HG02588 (cell line): Measurements from ENCODE around the gene ARHGAP45.
"Not testable (repeated sequence)": the region's sequence is repeated elsewhere in the genome, so short reads cannot be mapped to it uniquely, and the experiment has no call there.

Source experiments
- ATAC-seq: cut with Tn5 transposase; IDR thresholded peaks from one replicate; pipeline ENCODE4 v1.9.1; 2021; ENCODE audit warnings: mild to moderate bottlenecking, moderate library complexity; ENCODE audit not compliant: unreplicated experiment

The ARHGAP45 gene

GRCh38 chr19:1066748-1067340 lies at the start of gene ARHGAP45:
Gene ARHGAP45 (plus strand): TSS chr19:1067167. CDS start chr19:1067406, 239 bp downstream.
- ATAC-seq: no peak

DNA sequence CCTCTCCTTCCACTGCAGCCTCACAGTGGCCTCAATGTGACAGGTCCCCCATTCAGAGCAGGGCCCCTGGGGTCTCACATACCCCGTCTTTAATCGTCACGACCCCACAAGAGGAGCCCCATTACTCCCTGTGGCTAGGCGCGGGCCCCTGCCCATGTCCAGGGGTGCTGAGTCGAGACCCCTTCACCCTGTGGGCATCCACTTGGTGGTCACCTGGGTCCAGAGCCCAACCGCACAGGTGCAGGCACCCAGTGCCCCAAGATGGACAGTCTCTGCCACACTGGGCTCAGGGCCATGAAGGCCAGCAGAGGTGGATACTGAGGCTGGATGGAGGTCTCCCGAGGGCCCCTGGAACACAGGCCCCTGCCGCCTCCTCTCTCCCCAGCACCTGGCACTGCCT lies 49.1 kb upstream of the ARHGAP45 start:
- no peak for ATAC-seq

- ATAC-seq: no peak
Observed at GRCh38 chr19:1018393-1018792, 48.6 kb upstream of the ARHGAP45 start.

DNA sequence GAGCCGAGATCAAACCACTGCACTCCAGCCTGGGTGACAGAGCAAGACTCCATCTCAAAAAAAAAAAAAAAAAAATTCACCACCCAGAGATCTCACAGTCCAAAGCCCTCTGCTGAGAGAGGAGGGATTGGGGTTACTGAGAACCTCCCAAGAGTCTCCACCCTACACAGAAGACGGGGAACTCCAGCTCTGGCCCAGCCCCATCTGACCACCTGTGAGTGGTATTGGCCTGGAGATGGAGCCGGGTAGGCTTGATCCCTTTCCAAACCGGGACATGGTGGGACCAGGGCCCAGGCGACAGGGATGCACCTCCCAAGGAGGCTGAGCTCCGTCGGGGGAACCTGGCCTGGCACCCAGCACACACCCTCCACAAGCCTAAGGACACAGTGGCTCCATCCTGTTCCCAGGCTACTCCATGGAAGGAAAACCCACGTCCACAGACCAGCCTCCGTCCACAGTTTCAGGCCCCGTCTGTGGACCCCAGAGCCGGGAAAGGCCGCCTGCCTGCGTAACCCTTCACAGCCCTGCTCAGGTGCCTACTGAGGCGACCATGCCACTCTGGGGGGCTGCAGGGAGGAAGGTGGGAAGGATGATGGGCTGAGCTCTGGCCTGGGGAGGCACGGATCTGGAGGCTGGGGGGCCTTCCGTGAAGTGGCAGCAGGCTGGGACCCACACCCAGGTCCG lies 47.9 kb upstream of the ARHGAP45 start:
- no peak for ATAC-seq

GRCh38 chr19:1019616-1019961 lies 47.4 kb upstream of the ARHGAP45 start:
- ATAC-seq: no peak

GRCh38 chr19:1019980-1020867 lies 46.7 kb upstream of the ARHGAP45 start:
- no peak for ATAC-seq

DNA sequence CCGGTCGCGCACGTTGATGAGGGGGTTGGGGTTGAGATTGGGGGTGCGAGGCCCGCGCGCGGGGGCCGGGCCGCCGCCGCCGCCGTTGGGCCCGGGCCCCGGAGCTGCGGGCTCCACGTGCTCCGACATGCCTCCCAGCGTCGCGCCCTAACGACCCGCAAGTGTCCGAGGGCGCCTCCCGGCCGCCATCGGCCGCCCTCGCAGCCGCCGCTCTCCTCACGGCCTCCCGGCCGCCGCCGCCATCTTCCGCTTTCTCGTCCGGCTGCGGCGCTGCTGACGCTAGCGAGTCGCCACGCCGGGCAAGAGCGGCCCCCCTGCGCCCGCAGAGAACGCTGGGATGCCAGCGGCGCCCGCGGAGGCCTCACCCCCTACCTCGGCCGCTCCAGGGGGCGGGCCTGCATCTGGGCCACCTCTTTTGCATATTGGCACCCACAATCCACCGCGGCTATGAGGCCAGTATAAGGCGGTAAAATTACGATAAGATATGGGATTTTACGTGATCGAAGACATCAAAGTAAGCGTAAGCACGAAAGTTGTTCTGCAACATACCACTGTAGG lies 46.0 kb upstream of the ARHGAP45 start, which contains the start of gene TMEM259:
TSS of gene TMEM259 (minus strand) at position 256 of the 558 bp plus-strand sequence. CDS start at position 129, 127 bp downstream.
- ATAC-seq: peak; percentile 76

GRCh38 chr19:1023883-1024188 lies 43.1 kb upstream of the ARHGAP45 start:
- ATAC-seq: not testable (repeated sequence)

- ATAC-seq: not testable (repeated sequence)
Observed at GRCh38 chr19:1025080-1025479, 41.9 kb upstream of the ARHGAP45 start.

GRCh38 chr19:1025960-1026782 lies 40.8 kb upstream of the ARHGAP45 start, which contains the start of gene CNN2:
Gene CNN2 (plus strand): TSS chr19:1026608. CDS start chr19:1026662, 54 bp downstream.
- peak; percentile 51 for ATAC-seq

GRCh38 chr19:1026783-1027649 lies 40.0 kb upstream of the ARHGAP45 start:
- ATAC-seq: no peak

GRCh38 chr19:1027650-1028061 lies 39.3 kb upstream of the ARHGAP45 start:
- ATAC-seq: no peak

GRCh38 chr19:1028062-1028926 lies 38.7 kb upstream of the ARHGAP45 start:
- peak; percentile 32 for ATAC-seq

GRCh38 chr19:1032264-1032867 lies 34.6 kb upstream of the ARHGAP45 start:
- no peak for ATAC-seq

- no peak for ATAC-seq
Observed at GRCh38 chr19:1035998-1036621, 30.9 kb upstream of the ARHGAP45 start.

- no peak for ATAC-seq
Observed at GRCh38 chr19:1037621-1038064, 29.3 kb upstream of the ARHGAP45 start.

GRCh38 chr19:1038978-1039645 lies 27.9 kb upstream of the ARHGAP45 start:
- no peak for ATAC-seq
